Embryonic facial prominence (tissue), 1 donor: ENCODE data around the gene ZNF850.

Experiments
- DNase-seq: peaks from one replicate; pipeline ENCODE4 v3.0.0-alpha.2; 2016; ENCODE audit errors: extremely low spot score

Gene ZNF850

GRCh38 chr19:36707134-36707533 is 65.5 kb downstream of the ZNF850 start:
- DNase-seq = no peak

GRCh38 chr19:36688058-36688457 is 84.5 kb downstream of the ZNF850 start:
- no peak for DNase-seq

- DNase-seq = peak; percentile 89
Observed at GRCh38 chr19:36687214-36688056, 85.2 kb downstream of the ZNF850 start, which contains the start of gene ZNF567. Gene ZNF567 (plus strand): TSS chr19:36687612. CDS start chr19:36694868, 7,256 bp downstream.

GRCh38 chr19:36686365-36687213 is 86.0 kb downstream of the ZNF850 start:
- DNase-seq = no peak

GRCh38 chr19:36685835-36686234 is 86.8 kb downstream of the ZNF850 start:
- no peak for DNase-seq

GRCh38 chr19:36679455-36679854 is 93.2 kb downstream of the ZNF850 start:
- DNase-seq = no peak

- DNase-seq = no peak
Observed at GRCh38 chr19:36674201-36674600, 98.4 kb downstream of the ZNF850 start.

GRCh38 chr19:36672368-36672767 is 100.2 kb downstream of the ZNF850 start:
- DNase-seq = no peak

GRCh38 chr19:36668646-36669045 is 104.0 kb downstream of the ZNF850 start:
- DNase-seq = no peak

GRCh38 chr19:36665832-36666231 is 106.8 kb downstream of the ZNF850 start:
- no peak for DNase-seq
